Lung (tissue), 12 donors: Measurements from ENCODE around the gene ZNF280C. TPM values are rescaled to one million over a fixed set of nuclear protein-coding genes. Genes with fewer than 3 reads are reported as not detected.

ENCODE experiments used
- ATAC-seq: fragments of 200-7000 bp; cut with Tn5 transposase; one replicate; pipeline ENCODE4 v1.9.1; 2020; ENCODE audit warnings: moderate number of reproducible peaks; ENCODE audit not compliant: insufficient read depth, low FRiP score
- DNase-seq, 3 donors: peaks; one replicate each; pipeline ENCODE4 v3.0.0-alpha.2; 2013 to 2017
- H3K27ac ChIP-seq, 2 donors: one replicate each; pipeline ENCODE4 v1.5.1; 2013; ENCODE audit warnings: mild to moderate bottlenecking in 2 of 2, moderate library complexity in 2 of 2, control low read depth in 1 of 2, inconsistent platforms in 1 of 2, low read depth in 1 of 2, low read length in 1 of 2
- H3K27me3 ChIP-seq, 3 donors: one replicate each; pipeline ENCODE4 v1.5.1; 2013; ENCODE audit warnings: low read length in 2 of 3; ENCODE audit not compliant: control insufficient read depth in 3 of 3, insufficient read depth in 3 of 3
- H3K36me3 ChIP-seq, 4 donors: one replicate each; pipeline ENCODE4 v1.5.1; 2013; ENCODE audit warnings: low read length in 4 of 4, mild to moderate bottlenecking in 1 of 4, moderate library complexity in 1 of 4; ENCODE audit not compliant: control insufficient read depth in 4 of 4, insufficient read depth in 4 of 4
- H3K4me1 ChIP-seq, 5 donors: one replicate each; pipeline ENCODE4 v1.5.1; 2013; ENCODE audit warnings: low read length in 5 of 5, mild to moderate bottlenecking in 2 of 5, moderate library complexity in 1 of 5; ENCODE audit not compliant: control insufficient read depth in 5 of 5, insufficient read depth in 5 of 5
- H3K4me3 ChIP-seq: one replicate; pipeline ENCODE4 v1.5.1; 2013; ENCODE audit warnings: mild to moderate bottlenecking, control low read depth, moderate library complexity
- H3K9ac ChIP-seq, 2 donors: one replicate each; pipeline ENCODE4 v1.5.1; 2013; ENCODE audit warnings: low read length in 2 of 2, control low read depth in 1 of 2; ENCODE audit not compliant: insufficient read depth in 1 of 2
- H3K9me3 ChIP-seq, 4 donors: one replicate each; pipeline ENCODE4 v1.5.1; 2013; ENCODE audit warnings: low read length in 3 of 4, mild to moderate bottlenecking in 1 of 4, moderate library complexity in 1 of 4; ENCODE audit not compliant: control insufficient read depth in 4 of 4, insufficient read depth in 3 of 4
- WGBS, 2 donors: extraction: QIAGEN DNeasy Blood & Tissue Kit; methylation state at CpG; one replicate each; pipeline ENCODE4 v1.1.7; 2013; 5-methylcytosine and 5-hydroxymethylcytosine counted together
- polyA plus RNA-seq, 2 donors: library from polyadenylated mRNA; stranded (reverse); fragments of 200-250 nt; gene quantifications; one replicate each; pipeline ENCODE4 v1.2.1, GENCODE V29; 2013
- total RNA-seq, 2 donors: library from RNA; depleted of rRNA in 1 of 2; stranded (reverse); fragments of >200 nt in 1 of 2; gene quantifications; one replicate each; pipeline ENCODE4 v1.2.1, GENCODE V29; 2014 to 2021
- TF ChIP-seq, protein P1 (sequence below): IDR thresholded peaks from 2 replicates; pipeline ENCODE4 v1.5.1; 2012; ENCODE audit warnings: mild to moderate bottlenecking; ENCODE audit errors: control extremely low read depth, extremely low read depth
- donor health status: control.
- donor health status: control.
- donor health status: Bipolar disorder and iron deficiency.
- donor health status: healthy.
- donor health status: DM: yes; HTN: yes; CAD: no.

The ZNF280C gene
- total and polyA plus RNA-seq, 4 donors = 1.2 to 7.3 (median 2.5) TPM

DNA sequence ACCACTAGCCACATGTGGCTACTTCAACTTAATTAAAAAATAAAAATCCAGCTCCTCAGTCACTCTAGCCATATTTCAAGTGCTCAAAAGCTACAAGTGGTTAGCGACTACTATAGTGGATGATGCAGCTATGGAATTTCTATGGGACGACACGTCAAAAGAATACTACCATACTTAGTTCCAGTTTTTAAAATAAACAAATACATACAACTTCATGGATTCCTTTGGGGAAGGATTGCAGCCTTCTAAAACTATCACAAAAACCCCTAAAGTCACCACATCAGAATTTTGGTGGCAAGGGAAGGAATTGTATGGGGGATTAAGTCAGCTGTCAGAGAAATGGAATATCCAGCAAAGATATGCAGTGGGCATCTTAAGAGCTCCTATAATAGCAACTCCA, 6.5 kb downstream of the ZNF280C start:
- TF ChIP-seq, protein P1, sequence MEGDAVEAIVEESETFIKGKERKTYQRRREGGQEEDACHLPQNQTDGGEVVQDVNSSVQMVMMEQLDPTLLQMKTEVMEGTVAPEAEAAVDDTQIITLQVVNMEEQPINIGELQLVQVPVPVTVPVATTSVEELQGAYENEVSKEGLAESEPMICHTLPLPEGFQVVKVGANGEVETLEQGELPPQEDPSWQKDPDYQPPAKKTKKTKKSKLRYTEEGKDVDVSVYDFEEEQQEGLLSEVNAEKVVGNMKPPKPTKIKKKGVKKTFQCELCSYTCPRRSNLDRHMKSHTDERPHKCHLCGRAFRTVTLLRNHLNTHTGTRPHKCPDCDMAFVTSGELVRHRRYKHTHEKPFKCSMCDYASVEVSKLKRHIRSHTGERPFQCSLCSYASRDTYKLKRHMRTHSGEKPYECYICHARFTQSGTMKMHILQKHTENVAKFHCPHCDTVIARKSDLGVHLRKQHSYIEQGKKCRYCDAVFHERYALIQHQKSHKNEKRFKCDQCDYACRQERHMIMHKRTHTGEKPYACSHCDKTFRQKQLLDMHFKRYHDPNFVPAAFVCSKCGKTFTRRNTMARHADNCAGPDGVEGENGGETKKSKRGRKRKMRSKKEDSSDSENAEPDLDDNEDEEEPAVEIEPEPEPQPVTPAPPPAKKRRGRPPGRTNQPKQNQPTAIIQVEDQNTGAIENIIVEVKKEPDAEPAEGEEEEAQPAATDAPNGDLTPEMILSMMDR = no peak
- ATAC-seq (no peak), DNase-seq (no peak)
- Histone ChIP-seq H3K9ac (no peak overlapping the region), H3K36me3 (no peaks in the 10 kb centered on the region), H3K27ac (no peak overlapping the region), H3K4me1 (peaks cover 0 to under 1% (median 0%) of the 10 kb centered on the region in 5 donors), H3K9me3 (no peaks in the 10 kb centered on the region), H3K27me3 (peaks cover 0 to under 1% (median 0%) of the 10 kb centered on the region in 3 donors), H3K4me3 (no peak overlapping the region)
- 87 to 93% methylated on average over 3 of the region's 3 CpGs for WGBS, 2 donors

DNA sequence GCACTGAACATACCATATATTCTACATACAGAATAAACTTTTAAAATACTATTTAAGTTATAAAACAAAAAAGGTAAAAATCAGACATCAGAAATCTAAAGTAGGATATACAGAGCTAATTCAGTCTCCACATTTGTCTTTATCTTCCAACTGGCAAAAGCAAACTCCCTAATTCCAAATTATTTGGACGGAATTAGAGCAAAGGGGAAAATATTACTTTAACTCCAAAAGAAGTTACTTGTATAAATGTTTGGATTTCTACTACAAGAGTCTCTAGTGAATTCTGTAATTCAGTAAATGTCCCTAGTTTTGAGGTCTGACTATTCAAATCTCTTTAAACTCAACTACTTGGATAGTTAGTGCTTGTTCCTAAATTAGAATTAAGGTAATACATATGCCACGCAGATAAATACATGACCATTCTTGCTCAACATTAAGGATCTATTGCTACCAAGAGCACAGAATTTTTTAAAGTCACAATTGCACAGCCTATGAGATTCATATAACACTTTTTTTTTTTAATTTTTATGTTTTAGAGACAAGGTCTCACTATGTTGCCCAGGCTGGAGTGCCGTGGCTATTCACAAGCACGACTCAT, 7.3 kb downstream of the ZNF280C start:
- no peak overlapping the region for H3K9ac ChIP-seq
- no peaks in the 10 kb centered on the region for H3K36me3 ChIP-seq
- WGBS, 2 donors = 83 to 90% methylated on average over 4 of the region's 4 CpGs
- H3K9me3 ChIP-seq = peaks cover 0 to 2% (median 0%) of the 10 kb centered on the region in 4 donors
- no peaks in the 10 kb centered on the region for H3K4me1 ChIP-seq
- H3K27ac ChIP-seq = no peak overlapping the region
- TF ChIP-seq, protein P1 = no peak
- DNase-seq (no peak), ATAC-seq (no peak)
- H3K4me3 ChIP-seq = no peak overlapping the region
- H3K27me3 ChIP-seq = no peaks in the 10 kb centered on the region

DNA sequence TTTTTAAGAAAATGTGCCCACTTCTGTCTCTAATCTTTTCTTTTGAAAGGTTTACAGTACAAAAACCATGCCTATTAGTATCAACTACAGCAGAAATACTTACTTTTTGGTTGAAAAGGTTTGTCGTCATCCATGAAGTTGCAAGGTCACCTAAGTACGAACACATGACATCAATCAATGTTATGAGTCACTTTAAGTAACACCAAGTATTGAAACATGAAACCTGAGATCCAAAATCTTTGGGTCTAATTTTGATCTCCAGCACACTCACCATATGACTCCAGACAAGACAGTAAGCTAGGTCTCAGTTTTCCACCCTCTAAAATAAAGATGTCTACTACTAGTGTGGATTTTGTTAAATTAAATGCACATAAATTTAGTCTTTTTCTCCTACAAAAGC, 8.4 kb downstream of the ZNF280C start:
- H3K4me1 ChIP-seq = no peaks in the 10 kb centered on the region
- no peak overlapping the region for H3K9ac ChIP-seq
- H3K27me3 ChIP-seq = no peaks in the 10 kb centered on the region
- TF ChIP-seq, protein P1 = no peak
- peaks cover 0 to 4% (median 0%) of the 10 kb centered on the region in 4 donors for H3K9me3 ChIP-seq
- 94 to 100% methylated on average over 2 of the region's 2 CpGs for WGBS, 2 donors
- DNase-seq = no peak
- H3K4me3 ChIP-seq = no peak overlapping the region
- no peaks in the 10 kb centered on the region for H3K36me3 ChIP-seq
- H3K27ac ChIP-seq = no peak overlapping the region
- no peak for ATAC-seq

DNA sequence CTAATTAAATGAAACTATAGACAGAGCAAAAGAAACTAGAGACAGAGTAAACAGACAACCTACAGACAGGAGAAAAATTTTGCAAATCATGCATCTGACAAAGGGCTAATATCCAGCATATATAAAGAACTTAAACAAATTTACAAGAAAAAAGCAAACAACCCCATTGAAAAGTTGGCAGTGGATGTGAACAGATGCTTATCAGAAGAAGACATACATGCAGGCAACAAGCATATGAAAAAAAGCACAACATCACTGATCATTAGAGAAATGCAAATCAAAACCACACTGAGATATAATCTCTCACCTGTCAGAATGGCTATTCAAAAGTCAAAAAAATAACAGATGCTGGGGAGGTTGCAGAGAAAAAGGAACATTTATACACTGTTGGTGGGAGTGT, 14.8 kb downstream of the ZNF280C start:
- H3K4me3 ChIP-seq = no peak overlapping the region
- H3K9ac ChIP-seq = no peak overlapping the region
- ATAC-seq (no peak), DNase-seq (no peak)
- no peaks in the 10 kb centered on the region for H3K36me3 ChIP-seq
- no peak overlapping the region for H3K27ac ChIP-seq
- H3K9me3 ChIP-seq = peaks cover 0 to 4% (median 0%) of the 10 kb centered on the region in 4 donors
- H3K27me3 ChIP-seq = no peaks in the 10 kb centered on the region
- TF ChIP-seq, protein P1 = no peak
- H3K4me1 ChIP-seq = no peaks in the 10 kb centered on the region
